ENCODE results near the gene MYG1. TPM values are rescaled to one million over a fixed set of nuclear protein-coding genes. Genes with fewer than 3 reads are reported as not detected.

Gene MYG1
- total and polyA plus RNA-seq, 2 of the 13 experiments (the other 11 are each of a cell fraction or from before 2014, with no cell fraction given), result 38.6 to 58.0 TPM

DNA sequence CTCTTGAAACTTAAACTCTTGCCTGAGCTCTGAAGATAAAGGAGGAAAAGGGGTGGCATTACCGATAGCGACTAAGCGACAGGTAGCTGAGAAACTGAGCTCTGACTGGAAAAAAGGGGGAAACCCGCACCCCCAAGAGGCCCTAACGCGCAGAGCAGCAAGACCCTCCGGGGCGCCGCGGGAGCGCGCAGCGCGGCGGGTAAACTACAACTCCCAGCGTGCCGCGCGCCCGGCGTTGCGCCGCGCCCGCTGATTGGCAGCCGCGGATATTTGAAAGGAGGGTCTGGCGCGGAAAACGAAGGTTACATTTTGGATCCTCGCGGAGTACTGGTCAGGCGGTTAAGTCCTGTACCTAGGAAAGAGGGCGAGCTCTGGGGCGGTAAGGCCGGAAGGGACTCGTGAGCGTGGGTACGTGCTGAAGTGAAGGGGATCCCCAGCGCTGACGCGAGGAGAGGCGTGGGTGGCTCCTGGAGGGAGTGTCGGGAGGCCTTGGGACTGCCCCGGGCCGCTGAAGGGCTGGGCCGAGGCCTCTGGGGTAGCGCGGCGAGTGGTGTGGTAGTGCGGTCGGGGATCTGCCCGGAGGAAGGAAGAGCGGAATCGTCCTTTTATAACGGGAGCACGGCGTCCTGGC is 31.4 kb upstream of the MYG1 start, which contains the start of gene ESPL1 (continued):
- TF ChIP-seq, protein P1, sequence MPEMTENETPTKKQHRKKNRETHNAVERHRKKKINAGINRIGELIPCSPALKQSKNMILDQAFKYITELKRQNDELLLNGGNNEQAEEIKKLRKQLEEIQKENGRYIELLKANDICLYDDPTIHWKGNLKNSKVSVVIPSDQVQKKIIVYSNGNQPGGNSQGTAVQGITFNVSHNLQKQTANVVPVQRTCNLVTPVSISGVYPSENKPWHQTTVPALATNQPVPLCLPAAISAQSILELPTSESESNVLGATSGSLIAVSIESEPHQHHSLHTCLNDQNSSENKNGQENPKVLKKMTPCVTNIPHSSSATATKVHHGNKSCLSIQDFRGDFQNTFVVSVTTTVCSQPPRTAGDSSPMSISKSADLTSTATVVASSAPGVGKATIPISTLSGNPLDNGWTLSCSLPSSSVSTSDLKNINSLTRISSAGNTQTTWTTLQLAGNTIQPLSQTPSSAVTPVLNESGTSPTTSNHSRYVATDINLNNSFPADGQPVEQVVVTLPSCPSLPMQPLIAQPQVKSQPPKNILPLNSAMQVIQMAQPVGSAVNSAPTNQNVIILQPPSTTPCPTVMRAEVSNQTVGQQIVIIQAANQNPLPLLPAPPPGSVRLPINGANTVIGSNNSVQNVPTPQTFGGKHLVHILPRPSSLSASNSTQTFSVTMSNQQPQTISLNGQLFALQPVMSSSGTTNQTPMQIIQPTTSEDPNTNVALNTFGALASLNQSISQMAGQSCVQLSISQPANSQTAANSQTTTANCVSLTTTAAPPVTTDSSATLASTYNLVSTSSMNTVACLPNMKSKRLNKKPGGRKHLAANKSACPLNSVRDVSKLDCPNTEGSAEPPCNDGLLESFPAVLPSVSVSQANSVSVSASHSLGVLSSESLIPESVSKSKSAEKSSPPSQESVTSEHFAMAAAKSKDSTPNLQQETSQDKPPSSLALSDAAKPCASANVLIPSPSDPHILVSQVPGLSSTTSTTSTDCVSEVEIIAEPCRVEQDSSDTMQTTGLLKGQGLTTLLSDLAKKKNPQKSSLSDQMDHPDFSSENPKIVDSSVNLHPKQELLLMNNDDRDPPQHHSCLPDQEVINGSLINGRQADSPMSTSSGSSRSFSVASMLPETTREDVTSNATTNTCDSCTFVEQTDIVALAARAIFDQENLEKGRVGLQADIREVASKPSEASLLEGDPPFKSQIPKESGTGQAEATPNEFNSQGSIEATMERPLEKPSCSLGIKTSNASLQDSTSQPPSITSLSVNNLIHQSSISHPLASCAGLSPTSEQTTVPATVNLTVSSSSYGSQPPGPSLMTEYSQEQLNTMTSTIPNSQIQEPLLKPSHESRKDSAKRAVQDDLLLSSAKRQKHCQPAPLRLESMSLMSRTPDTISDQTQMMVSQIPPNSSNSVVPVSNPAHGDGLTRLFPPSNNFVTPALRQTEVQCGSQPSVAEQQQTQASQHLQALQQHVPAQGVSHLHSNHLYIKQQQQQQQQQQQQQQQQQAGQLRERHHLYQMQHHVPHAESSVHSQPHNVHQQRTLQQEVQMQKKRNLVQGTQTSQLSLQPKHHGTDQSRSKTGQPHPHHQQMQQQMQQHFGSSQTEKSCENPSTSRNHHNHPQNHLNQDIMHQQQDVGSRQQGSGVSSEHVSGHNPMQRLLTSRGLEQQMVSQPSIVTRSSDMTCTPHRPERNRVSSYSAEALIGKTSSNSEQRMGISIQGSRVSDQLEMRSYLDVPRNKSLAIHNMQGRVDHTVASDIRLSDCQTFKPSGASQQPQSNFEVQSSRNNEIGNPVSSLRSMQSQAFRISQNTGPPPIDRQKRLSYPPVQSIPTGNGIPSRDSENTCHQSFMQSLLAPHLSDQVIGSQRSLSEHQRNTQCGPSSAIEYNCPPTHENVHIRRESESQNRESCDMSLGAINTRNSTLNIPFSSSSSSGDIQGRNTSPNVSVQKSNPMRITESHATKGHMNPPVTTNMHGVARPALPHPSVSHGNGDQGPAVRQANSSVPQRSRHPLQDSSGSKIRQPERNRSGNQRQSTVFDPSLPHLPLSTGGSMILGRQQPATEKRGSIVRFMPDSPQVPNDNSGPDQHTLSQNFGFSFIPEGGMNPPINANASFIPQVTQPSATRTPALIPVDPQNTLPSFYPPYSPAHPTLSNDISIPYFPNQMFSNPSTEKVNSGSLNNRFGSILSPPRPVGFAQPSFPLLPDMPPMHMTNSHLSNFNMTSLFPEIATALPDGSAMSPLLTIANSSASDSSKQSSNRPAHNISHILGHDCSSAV (CRISPR knock-in tag; IDR thresholded peaks at IDR 0.05; ENCODE audit: borderline replicate concordance), result no peak
- TF ChIP-seq, protein P2, sequence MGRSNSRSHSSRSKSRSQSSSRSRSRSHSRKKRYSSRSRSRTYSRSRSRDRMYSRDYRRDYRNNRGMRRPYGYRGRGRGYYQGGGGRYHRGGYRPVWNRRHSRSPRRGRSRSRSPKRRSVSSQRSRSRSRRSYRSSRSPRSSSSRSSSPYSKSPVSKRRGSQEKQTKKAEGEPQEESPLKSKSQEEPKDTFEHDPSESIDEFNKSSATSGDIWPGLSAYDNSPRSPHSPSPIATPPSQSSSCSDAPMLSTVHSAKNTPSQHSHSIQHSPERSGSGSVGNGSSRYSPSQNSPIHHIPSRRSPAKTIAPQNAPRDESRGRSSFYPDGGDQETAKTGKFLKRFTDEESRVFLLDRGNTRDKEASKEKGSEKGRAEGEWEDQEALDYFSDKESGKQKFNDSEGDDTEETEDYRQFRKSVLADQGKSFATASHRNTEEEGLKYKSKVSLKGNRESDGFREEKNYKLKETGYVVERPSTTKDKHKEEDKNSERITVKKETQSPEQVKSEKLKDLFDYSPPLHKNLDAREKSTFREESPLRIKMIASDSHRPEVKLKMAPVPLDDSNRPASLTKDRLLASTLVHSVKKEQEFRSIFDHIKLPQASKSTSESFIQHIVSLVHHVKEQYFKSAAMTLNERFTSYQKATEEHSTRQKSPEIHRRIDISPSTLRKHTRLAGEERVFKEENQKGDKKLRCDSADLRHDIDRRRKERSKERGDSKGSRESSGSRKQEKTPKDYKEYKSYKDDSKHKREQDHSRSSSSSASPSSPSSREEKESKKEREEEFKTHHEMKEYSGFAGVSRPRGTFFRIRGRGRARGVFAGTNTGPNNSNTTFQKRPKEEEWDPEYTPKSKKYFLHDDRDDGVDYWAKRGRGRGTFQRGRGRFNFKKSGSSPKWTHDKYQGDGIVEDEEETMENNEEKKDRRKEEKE (IDR thresholded peaks at IDR 0.05), result no peak
- no peak for TF ChIP-seq HHEX (CRISPR knock-in tag; IDR thresholded peaks at IDR 0.05)
- peak; percentile 98 for TF ChIP-seq NFYB (CRISPR knock-in tag; IDR thresholded peaks at IDR 0.05)
- peak; percentile 63; the same call in 1 of the 2 replicates for TF ChIP-seq CBFB (CRISPR knock-in tag; IDR thresholded peaks at IDR 0.05)
- no peak for TF ChIP-seq NBN (conservative IDR thresholded peaks at IDR 0.05)
- TF ChIP-seq, protein P3, sequence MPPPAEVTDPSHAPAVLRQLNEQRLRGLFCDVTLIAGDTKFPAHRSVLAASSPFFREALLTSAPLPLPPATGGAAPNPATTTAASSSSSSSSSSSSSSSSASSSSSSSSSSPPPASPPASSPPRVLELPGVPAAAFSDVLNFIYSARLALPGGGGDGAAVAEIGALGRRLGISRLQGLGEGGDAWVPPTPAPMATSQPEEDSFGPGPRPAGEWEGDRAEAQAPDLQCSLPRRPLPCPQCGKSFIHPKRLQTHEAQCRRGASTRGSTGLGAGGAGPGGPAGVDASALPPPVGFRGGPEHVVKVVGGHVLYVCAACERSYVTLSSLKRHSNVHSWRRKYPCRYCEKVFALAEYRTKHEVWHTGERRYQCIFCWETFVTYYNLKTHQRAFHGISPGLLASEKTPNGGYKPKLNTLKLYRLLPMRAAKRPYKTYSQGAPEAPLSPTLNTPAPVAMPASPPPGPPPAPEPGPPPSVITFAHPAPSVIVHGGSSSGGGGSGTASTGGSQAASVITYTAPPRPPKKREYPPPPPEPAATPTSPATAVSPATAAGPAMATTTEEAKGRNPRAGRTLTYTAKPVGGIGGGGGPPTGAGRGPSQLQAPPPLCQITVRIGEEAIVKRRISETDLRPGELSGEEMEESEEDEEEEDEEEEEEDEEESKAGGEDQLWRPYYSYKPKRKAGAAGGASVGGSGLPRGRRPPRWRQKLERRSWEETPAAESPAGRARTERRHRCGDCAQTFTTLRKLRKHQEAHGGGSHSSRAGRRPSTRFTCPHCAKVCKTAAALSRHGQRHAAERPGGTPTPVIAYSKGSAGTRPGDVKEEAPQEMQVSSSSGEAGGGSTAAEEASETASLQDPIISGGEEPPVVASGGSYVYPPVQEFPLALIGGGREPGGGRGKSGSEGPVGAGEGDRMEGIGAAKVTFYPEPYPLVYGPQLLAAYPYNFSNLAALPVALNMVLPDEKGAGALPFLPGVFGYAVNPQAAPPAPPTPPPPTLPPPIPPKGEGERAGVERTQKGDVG (CRISPR knock-in tag; IDR thresholded peaks at IDR 0.05; ENCODE audit: borderline replicate concordance), result no peak
- TF ChIP-seq SUZ12 (IDR thresholded peaks at IDR 0.05; ENCODE audit: low read depth, low read length), result peak; percentile 81
- 0 out of 2 replicates have a peak, but pooled peaks have one; percentile 21 for TF ChIP-seq NCOA2 (CRISPR knock-in tag; IDR thresholded peaks at IDR 0.05)
- TF ChIP-seq, protein P4, sequence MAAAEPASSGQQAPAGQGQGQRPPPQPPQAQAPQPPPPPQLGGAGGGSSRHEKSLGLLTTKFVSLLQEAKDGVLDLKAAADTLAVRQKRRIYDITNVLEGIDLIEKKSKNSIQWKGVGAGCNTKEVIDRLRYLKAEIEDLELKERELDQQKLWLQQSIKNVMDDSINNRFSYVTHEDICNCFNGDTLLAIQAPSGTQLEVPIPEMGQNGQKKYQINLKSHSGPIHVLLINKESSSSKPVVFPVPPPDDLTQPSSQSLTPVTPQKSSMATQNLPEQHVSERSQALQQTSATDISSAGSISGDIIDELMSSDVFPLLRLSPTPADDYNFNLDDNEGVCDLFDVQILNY (CRISPR knock-in tag; conservative IDR thresholded peaks at IDR 0.05), result peak; percentile 93
- no peak for TF ChIP-seq ZNF598 (CRISPR knock-in tag; IDR thresholded peaks at IDR 0.05; ENCODE audit: borderline replicate concordance)
- no peak for TF ChIP-seq RARG (CRISPR knock-in tag; IDR thresholded peaks at IDR 0.05; ENCODE audit: low read depth)
- TF ChIP-seq ZNF143 (CRISPR knock-in tag; IDR thresholded peaks at IDR 0.05), result peak; percentile 97
- TF ChIP-seq RNF2 (conservative IDR thresholded peaks at IDR 0.05; ENCODE audit: low read depth), result no peak
- TF ChIP-seq CBX5 (CRISPR knock-in tag; IDR thresholded peaks at IDR 0.05; ENCODE audit: borderline replicate concordance), result peak; percentile 18; the same call in 1 of the 2 replicates

Data from HepG2 (cell line).